ENCODE results near the gene SYAP1. TPM values are rescaled to one million over a fixed set of nuclear protein-coding genes. Genes with fewer than 3 reads are reported as not detected.

Gene SYAP1
- total RNA-seq, 1 experiment from 2014 or later, result 18.5 TPM

DNA sequence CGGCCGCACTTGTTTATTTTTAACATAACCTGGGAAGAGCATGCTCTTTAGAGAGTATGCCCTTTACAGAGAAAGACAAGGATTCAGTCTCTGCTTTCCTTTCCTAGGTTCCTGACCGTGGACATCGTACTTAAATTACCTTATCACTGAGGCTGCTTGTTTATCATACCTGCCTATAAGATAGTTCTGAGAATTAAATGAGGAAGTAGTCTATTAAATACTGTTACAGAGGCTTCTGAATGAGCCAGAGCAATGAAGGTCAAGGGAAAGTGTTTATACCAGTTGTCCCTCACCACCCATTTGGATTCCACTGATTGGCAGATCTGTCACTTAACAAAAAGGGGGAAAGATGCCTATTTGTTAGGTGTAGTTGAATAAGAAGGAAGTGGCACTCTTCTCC lies 76.9 kb downstream of the SYAP1 start:
- POLR2A ChIA-PET, result no interaction called here
- Mint-ChIP-seq H3K27ac (0 out of 2 replicates have a peak overlapping the region, but pooled peaks have one; percentile 36), H3K27me3 (ENCODE audit: low read depth) (no peaks in the 10 kb centered on the region), H3K4me1 (no peaks in the 10 kb centered on the region), H3K9me3 (no peaks in the 10 kb centered on the region), H3K36me3 (peaks cover 24% of the 10 kb centered on the region), H3K4me3 (no peak overlapping the region)
- ATAC-seq, result no peak
- no peak for DNase-seq (ENCODE audit: low spot score)
- CTCF ChIA-PET, result no interaction called here
- TF ChIP-seq MXD4 (CRISPR knock-in tag; IDR thresholded peaks at IDR 0.05; ENCODE audit: borderline replicate concordance), result no peak
- no peak for TF ChIP-seq ZBTB21 (CRISPR knock-in tag; IDR thresholded peaks at IDR 0.05; ENCODE audit: borderline replicate concordance)
- TF ChIP-seq PRRX2 (CRISPR knock-in tag; IDR thresholded peaks at IDR 0.05), result no peak
- TF ChIP-seq KAT7 (CRISPR knock-in tag; IDR thresholded peaks at IDR 0.05; ENCODE audit: borderline replicate concordance), result no peak
- TF ChIP-seq FOXJ3 (CRISPR knock-in tag; IDR thresholded peaks at IDR 0.05; ENCODE audit: borderline replicate concordance), result no peak
- no peak for TF ChIP-seq EMX1 (CRISPR knock-in tag; IDR thresholded peaks at IDR 0.05)
- TF ChIP-seq FOXP4 (CRISPR knock-in tag; IDR thresholded peaks at IDR 0.05), result no peak
- TF ChIP-seq RORB (CRISPR knock-in tag; IDR thresholded peaks at IDR 0.05), result no peak
- TF ChIP-seq ZNF423 (CRISPR knock-in tag; IDR thresholded peaks at IDR 0.05), result no peak
- no peak for TF ChIP-seq ZNF232 (CRISPR knock-in tag; IDR thresholded peaks at IDR 0.05)
- TF ChIP-seq NR1H2 (CRISPR knock-in tag; IDR thresholded peaks at IDR 0.05), result no peak
- TF ChIP-seq ZNF219 (CRISPR knock-in tag; IDR thresholded peaks at IDR 0.05; ENCODE audit: borderline replicate concordance), result no peak
- no peak for TF ChIP-seq ZNF416 (CRISPR knock-in tag; IDR thresholded peaks at IDR 0.05)
- TF ChIP-seq FOXK1 (CRISPR knock-in tag; IDR thresholded peaks at IDR 0.05), result no peak
- TF ChIP-seq ZNF317 (CRISPR knock-in tag; IDR thresholded peaks at IDR 0.05; ENCODE audit: borderline replicate concordance, low read depth), result no peak
- TF ChIP-seq MYBL2 (CRISPR knock-in tag; IDR thresholded peaks at IDR 0.05), result no peak
- TF ChIP-seq SMAD3 (CRISPR knock-in tag; IDR thresholded peaks at IDR 0.05; ENCODE audit: borderline replicate concordance), result no peak

- ChIA-PET CTCF (no interaction called here), POLR2A (no interaction called here)
- DNase-seq (ENCODE audit: low spot score) (no peak), ATAC-seq (no peak)
- Mint-ChIP-seq H3K27ac (no peak overlapping the region; the same call in 1 of the 2 replicates), H3K36me3 (peaks cover 21% of the 10 kb centered on the region), H3K4me3 (no peak overlapping the region), H3K27me3 (ENCODE audit: low read depth) (no peaks in the 10 kb centered on the region), H3K9me3 (no peaks in the 10 kb centered on the region), H3K4me1 (no peaks in the 10 kb centered on the region)
- TF ChIP-seq SMAD3 (CRISPR knock-in tag; IDR thresholded peaks at IDR 0.05; ENCODE audit: borderline replicate concordance), result no peak
- TF ChIP-seq ZNF232 (CRISPR knock-in tag; IDR thresholded peaks at IDR 0.05), result no peak
- no peak for TF ChIP-seq SP1 (CRISPR knock-in tag; conservative IDR thresholded peaks at IDR 0.05)
- TF ChIP-seq ZNF532 (CRISPR knock-in tag; IDR thresholded peaks at IDR 0.05; ENCODE audit: borderline replicate concordance), result no peak
- no peak for TF ChIP-seq ELF4 (CRISPR knock-in tag; IDR thresholded peaks at IDR 0.05; ENCODE audit: low read depth)
- TF ChIP-seq FOXK1 (CRISPR knock-in tag; IDR thresholded peaks at IDR 0.05), result no peak
- TF ChIP-seq ATF1 (CRISPR knock-in tag; IDR thresholded peaks at IDR 0.05), result no peak
- TF ChIP-seq ATF2 (CRISPR knock-in tag; IDR thresholded peaks at IDR 0.05; ENCODE audit: borderline replicate concordance, low read depth), result no peak
- TF ChIP-seq FOXP4 (CRISPR knock-in tag; IDR thresholded peaks at IDR 0.05), result no peak
- TF ChIP-seq AR (CRISPR knock-in tag; IDR thresholded peaks at IDR 0.05), result no peak
- TF ChIP-seq KAT7 (CRISPR knock-in tag; IDR thresholded peaks at IDR 0.05; ENCODE audit: borderline replicate concordance), result no peak
- TF ChIP-seq ZNF263 (CRISPR knock-in tag; IDR thresholded peaks at IDR 0.05; ENCODE audit: low read depth), result no peak
Observed at GRCh38 chrX:16797358-16797757, 77.9 kb downstream of the SYAP1 start.
